Measurements from ENCODE around the gene OSBPL5.

DNA sequence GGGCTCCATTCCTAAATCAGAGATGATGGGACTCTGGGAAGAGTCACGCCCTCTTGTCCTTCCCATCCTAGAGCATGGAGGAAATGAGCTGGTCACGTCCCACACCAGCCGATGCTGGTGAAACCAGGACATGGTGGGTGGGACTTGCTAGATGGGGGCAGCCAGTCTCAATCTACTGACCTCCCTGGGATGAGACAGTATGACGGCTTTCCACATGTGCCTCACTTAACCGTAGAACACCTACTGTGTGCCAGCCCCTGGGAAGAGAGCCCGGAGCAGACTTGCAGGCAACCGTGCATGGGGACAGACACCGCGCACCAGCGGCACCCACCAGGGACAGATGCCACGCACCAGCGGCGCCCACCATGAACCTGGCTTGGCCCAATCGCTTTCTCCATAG lies 3.8 kb downstream of the OSBPL5 start:
- TF ChIP-seq NFE2L2 (IDR thresholded peaks at IDR 0.05; ENCODE audit: low read depth, low read length) (no peak), POLR2A (IDR thresholded peaks at IDR 0.05; ENCODE audit: low read depth, low read length) (no peak), CEBPB (IDR thresholded peaks at IDR 0.05; ENCODE audit: low read depth, low read length) (no peak), RFX5 (IDR thresholded peaks at IDR 0.05; ENCODE audit: low read depth, low read length) (no peak), SMC3 (IDR thresholded peaks at IDR 0.05; ENCODE audit: low read depth, low read length) (no peak), RAD21 (IDR thresholded peaks at IDR 0.05; ENCODE audit: low read length) (no peak)
- TF ChIP-seq, protein P1, sequence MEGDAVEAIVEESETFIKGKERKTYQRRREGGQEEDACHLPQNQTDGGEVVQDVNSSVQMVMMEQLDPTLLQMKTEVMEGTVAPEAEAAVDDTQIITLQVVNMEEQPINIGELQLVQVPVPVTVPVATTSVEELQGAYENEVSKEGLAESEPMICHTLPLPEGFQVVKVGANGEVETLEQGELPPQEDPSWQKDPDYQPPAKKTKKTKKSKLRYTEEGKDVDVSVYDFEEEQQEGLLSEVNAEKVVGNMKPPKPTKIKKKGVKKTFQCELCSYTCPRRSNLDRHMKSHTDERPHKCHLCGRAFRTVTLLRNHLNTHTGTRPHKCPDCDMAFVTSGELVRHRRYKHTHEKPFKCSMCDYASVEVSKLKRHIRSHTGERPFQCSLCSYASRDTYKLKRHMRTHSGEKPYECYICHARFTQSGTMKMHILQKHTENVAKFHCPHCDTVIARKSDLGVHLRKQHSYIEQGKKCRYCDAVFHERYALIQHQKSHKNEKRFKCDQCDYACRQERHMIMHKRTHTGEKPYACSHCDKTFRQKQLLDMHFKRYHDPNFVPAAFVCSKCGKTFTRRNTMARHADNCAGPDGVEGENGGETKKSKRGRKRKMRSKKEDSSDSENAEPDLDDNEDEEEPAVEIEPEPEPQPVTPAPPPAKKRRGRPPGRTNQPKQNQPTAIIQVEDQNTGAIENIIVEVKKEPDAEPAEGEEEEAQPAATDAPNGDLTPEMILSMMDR (conservative IDR thresholded peaks at IDR 0.05; ENCODE audit: low read depth, low read length), result no peak

Data from IMR-90 (cell line).